Measurements from ENCODE around the gene DIP2C.

The DIP2C gene

GRCh38 chr10:477620-478019, 211.8 kb downstream of the DIP2C start:
- no peak for TF ChIP-seq CTCF (IDR thresholded peaks at IDR 0.05; ENCODE audit: insufficient read depth, low read length, poor library complexity, severe bottlenecking)
- H3K36me3 ChIP-seq (ENCODE audit: control insufficient read depth, insufficient read depth, low read length) = no peaks in the 10 kb centered on the region
- no peak overlapping the region for H3K4me3 ChIP-seq (replicated peaks; ENCODE audit: low read depth, low read length)
- no peak for DNase-seq (ENCODE audit: extremely low read depth, insufficient read length)
- H3K27me3 ChIP-seq (replicated peaks; ENCODE audit: control insufficient read depth, insufficient read depth, low read length) = no peaks in the 10 kb centered on the region

- H3K4me3 ChIP-seq (replicated peaks; ENCODE audit: low read depth, low read length) = no peak overlapping the region
- no peak for TF ChIP-seq CTCF (IDR thresholded peaks at IDR 0.05; ENCODE audit: insufficient read depth, low read length, poor library complexity, severe bottlenecking)
- no peaks in the 10 kb centered on the region for H3K36me3 ChIP-seq (ENCODE audit: control insufficient read depth, insufficient read depth, low read length)
- no peak for DNase-seq (ENCODE audit: extremely low read depth, insufficient read length)
- H3K27me3 ChIP-seq (replicated peaks; ENCODE audit: control insufficient read depth, insufficient read depth, low read length) = no peaks in the 10 kb centered on the region
Observed at GRCh38 chr10:476455-476780, 213.1 kb downstream of the DIP2C start.

GRCh38 chr10:475709-476454, 213.6 kb downstream of the DIP2C start:
- no peak for TF ChIP-seq CTCF (IDR thresholded peaks at IDR 0.05; ENCODE audit: insufficient read depth, low read length, poor library complexity, severe bottlenecking)
- Histone ChIP-seq H3K4me3 (replicated peaks; ENCODE audit: low read depth, low read length) (no peak overlapping the region), H3K36me3 (ENCODE audit: control insufficient read depth, insufficient read depth, low read length) (no peaks in the 10 kb centered on the region), H3K27me3 (replicated peaks; ENCODE audit: control insufficient read depth, insufficient read depth, low read length) (no peaks in the 10 kb centered on the region)
- no peak for DNase-seq (ENCODE audit: extremely low read depth, insufficient read length)

GRCh38 chr10:474946-475345, 214.5 kb downstream of the DIP2C start:
- no peak for TF ChIP-seq CTCF (IDR thresholded peaks at IDR 0.05; ENCODE audit: insufficient read depth, low read length, poor library complexity, severe bottlenecking)
- no peak for DNase-seq (ENCODE audit: extremely low read depth, insufficient read length)
- Histone ChIP-seq H3K27me3 (replicated peaks; ENCODE audit: control insufficient read depth, insufficient read depth, low read length) (no peaks in the 10 kb centered on the region), H3K36me3 (ENCODE audit: control insufficient read depth, insufficient read depth, low read length) (no peaks in the 10 kb centered on the region), H3K4me3 (replicated peaks; ENCODE audit: low read depth, low read length) (no peak overlapping the region)

GRCh38 chr10:474406-474805, 215.1 kb downstream of the DIP2C start:
- DNase-seq (ENCODE audit: extremely low read depth, insufficient read length) = no peak
- no peaks in the 10 kb centered on the region for H3K36me3 ChIP-seq (ENCODE audit: control insufficient read depth, insufficient read depth, low read length)
- TF ChIP-seq CTCF (IDR thresholded peaks at IDR 0.05; ENCODE audit: insufficient read depth, low read length, poor library complexity, severe bottlenecking) = no peak
- no peaks in the 10 kb centered on the region for H3K27me3 ChIP-seq (replicated peaks; ENCODE audit: control insufficient read depth, insufficient read depth, low read length)
- H3K4me3 ChIP-seq (replicated peaks; ENCODE audit: low read depth, low read length) = no peak overlapping the region
